ENCODE data around the gene SUMO4. TPM values are rescaled to one million over a fixed set of nuclear protein-coding genes. Genes with fewer than 3 reads are reported as not detected.

Gene SUMO4
- total RNA-seq, 1 experiment from 2014 or later, result 1.1 TPM

DNA sequence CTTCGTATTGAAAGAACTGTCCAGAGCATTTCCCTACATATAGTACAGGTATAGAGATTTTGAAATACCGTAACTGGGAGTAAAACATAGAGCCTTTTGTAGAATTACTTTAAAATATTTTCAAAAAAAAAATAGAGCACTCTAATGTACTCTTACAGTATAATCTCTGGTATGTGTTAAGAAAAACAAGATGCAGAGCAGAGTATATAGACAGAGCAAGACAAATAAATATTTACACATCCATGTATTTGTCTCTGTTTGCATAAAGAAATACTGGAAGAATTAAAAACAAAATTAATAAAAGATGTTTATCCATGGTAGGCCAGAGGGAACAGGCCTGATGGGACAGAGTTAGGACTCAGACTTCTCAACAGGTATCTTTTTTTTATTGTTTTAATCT is 28.0 kb upstream of the SUMO4 start:
- ATAC-seq, result no peak
- TF ChIP-seq SIN3A (IDR thresholded peaks at IDR 0.05; ENCODE audit: borderline replicate concordance, insufficient read depth, low read depth, low read length), result no peak
- TF ChIP-seq REST (IDR thresholded peaks at IDR 0.05; ENCODE audit: insufficient read depth in 1 of 2, low read depth in 2 of 2, low read length in 1 of 2), result no peak
- TF ChIP-seq TCF7L2 (IDR thresholded peaks at IDR 0.05; ENCODE audit: low read depth, low read length), result no peak
- TF ChIP-seq, protein P1, sequence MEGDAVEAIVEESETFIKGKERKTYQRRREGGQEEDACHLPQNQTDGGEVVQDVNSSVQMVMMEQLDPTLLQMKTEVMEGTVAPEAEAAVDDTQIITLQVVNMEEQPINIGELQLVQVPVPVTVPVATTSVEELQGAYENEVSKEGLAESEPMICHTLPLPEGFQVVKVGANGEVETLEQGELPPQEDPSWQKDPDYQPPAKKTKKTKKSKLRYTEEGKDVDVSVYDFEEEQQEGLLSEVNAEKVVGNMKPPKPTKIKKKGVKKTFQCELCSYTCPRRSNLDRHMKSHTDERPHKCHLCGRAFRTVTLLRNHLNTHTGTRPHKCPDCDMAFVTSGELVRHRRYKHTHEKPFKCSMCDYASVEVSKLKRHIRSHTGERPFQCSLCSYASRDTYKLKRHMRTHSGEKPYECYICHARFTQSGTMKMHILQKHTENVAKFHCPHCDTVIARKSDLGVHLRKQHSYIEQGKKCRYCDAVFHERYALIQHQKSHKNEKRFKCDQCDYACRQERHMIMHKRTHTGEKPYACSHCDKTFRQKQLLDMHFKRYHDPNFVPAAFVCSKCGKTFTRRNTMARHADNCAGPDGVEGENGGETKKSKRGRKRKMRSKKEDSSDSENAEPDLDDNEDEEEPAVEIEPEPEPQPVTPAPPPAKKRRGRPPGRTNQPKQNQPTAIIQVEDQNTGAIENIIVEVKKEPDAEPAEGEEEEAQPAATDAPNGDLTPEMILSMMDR (IDR thresholded peaks at IDR 0.05), result no peak
- no peak for TF ChIP-seq POLR2AphosphoS5 (IDR thresholded peaks at IDR 0.05; ENCODE audit: low read depth, low read length)
- Histone ChIP-seq H3K4me3 (ENCODE audit: low read depth in 2 of 2, low read length in 2 of 2) (no peak overlapping the region), H3K27me3 (ENCODE audit: control insufficient read depth, insufficient read depth, low read length) (no peaks in the 10 kb centered on the region), H3K27ac (ENCODE audit: low read length) (no peak overlapping the region), H3K36me3 (ENCODE audit: control insufficient read depth, insufficient read depth, low read length) (peaks cover 5% of the 10 kb centered on the region; the same call in 1 of the 2 replicates), H3K4me1 (ENCODE audit: control insufficient read depth, insufficient read depth, low read length) (no peaks in the 10 kb centered on the region), H3K9me3 (ENCODE audit: control insufficient read depth, insufficient read depth, low read depth, low read length) (no peaks in the 10 kb centered on the region)
- in situ Hi-C loops (cut with HindIII; ENCODE audit: low pct_unique_long_range_greater_than_20kb, low sequenced_read_pairs) (no loop called here), intact Hi-C loops (cut with micrococcal nuclease; ENCODE audit: unreplicated experiment) (no loop called here)
- CTCF ChIA-PET, result no interaction called here
- BruUV-seq (replicated peaks), result no TSS peak
- DNase-seq (ENCODE audit: low read depth, low spot score), result no peak
- POLR2A ChIA-PET, result no interaction called here

DNA sequence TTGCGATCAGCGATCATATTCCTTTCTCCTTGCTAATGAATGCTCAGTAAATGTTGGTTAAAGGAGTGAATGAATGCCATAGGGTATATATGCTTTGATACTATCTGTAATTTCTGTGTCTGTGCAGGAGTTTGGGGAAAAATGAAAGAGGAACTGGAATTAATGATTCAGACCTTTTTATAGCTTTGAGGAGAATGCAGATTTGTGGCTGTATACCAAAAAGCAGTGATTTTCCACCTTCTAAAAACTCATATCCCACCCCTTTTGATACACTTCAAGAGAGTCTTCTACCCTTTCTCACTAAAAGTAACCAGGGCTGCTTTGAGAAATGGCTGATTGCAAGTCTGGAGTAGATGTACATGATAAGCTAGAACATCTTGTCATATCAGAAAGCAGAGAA is 26.6 kb upstream of the SUMO4 start:
- no peaks in the 10 kb centered on the region for H3K9me3 ChIP-seq (ENCODE audit: control insufficient read depth, insufficient read depth, low read depth, low read length)
- in situ Hi-C loops (cut with HindIII; ENCODE audit: low pct_unique_long_range_greater_than_20kb, low sequenced_read_pairs) (no loop called here), intact Hi-C loops (cut with micrococcal nuclease; ENCODE audit: unreplicated experiment) (no loop called here)
- no peak overlapping the region for H3K4me3 ChIP-seq (ENCODE audit: low read depth in 2 of 2, low read length in 2 of 2)
- DNase-seq (ENCODE audit: low read depth, low spot score), result no peak
- no peaks in the 10 kb centered on the region for H3K27me3 ChIP-seq (ENCODE audit: control insufficient read depth, insufficient read depth, low read length)
- peaks cover 5% of the 10 kb centered on the region; the same call in 1 of the 2 replicates for H3K36me3 ChIP-seq (ENCODE audit: control insufficient read depth, insufficient read depth, low read length)
- BruUV-seq (replicated peaks), result no TSS peak
- CTCF ChIA-PET, result interaction anchor here (0.5 kb wide), 1 partner anchor 25 kb away, joined by 3 read pairs; no protein-coding TSS in a partner anchor
- no peaks in the 10 kb centered on the region for H3K4me1 ChIP-seq (ENCODE audit: control insufficient read depth, insufficient read depth, low read length)
- ATAC-seq, result no peak
- POLR2A ChIA-PET, result no interaction called here
- no peak for TF ChIP-seq REST (IDR thresholded peaks at IDR 0.05; ENCODE audit: insufficient read depth in 1 of 2, low read depth in 2 of 2, low read length in 1 of 2)
- TF ChIP-seq, protein P1 (IDR thresholded peaks at IDR 0.05), result no peak
- no peak for TF ChIP-seq POLR2AphosphoS5 (IDR thresholded peaks at IDR 0.05; ENCODE audit: low read depth, low read length)
- no peak for TF ChIP-seq TCF7L2 (IDR thresholded peaks at IDR 0.05; ENCODE audit: low read depth, low read length)
- no peak for TF ChIP-seq SIN3A (IDR thresholded peaks at IDR 0.05; ENCODE audit: borderline replicate concordance, insufficient read depth, low read depth, low read length)
- no peak overlapping the region for H3K27ac ChIP-seq (ENCODE audit: low read length)
